Activated CD4-positive, alpha-beta T cell treated with anti-CD3 and anti-CD28 coated beads, Interleukin-2, amount 10 ng/mL, durations not matched to agents 24 days and 14 days (primary cell): ENCODE measurements around the gene LDB3. TPM values are rescaled to one million over a fixed set of nuclear protein-coding genes. Genes with fewer than 3 reads are reported as not detected.
"Not testable (repeated sequence)": the region's sequence is repeated elsewhere in the genome, so short reads cannot be mapped to it uniquely, and the experiment has no call there.

Source experiments
- DNase-seq: peaks from one replicate; pipeline ENCODE4 v3.0.0; 2022
- H3K27ac Mint-ChIP-seq: one replicate; pipeline ENCODE4 v1.8.0; 2022; ENCODE audit warnings: mild to moderate bottlenecking, mixed read lengths
- H3K27me3 Mint-ChIP-seq: one replicate; pipeline ENCODE4 v1.8.0; 2022; ENCODE audit warnings: mixed read lengths
- H3K36me3 Mint-ChIP-seq: one replicate; pipeline ENCODE4 v1.8.0; 2022; ENCODE audit warnings: low read depth, mild to moderate bottlenecking, mixed read lengths
- H3K4me1 Mint-ChIP-seq: one replicate; pipeline ENCODE4 v1.8.0; 2021; ENCODE audit warnings: mixed read lengths
- H3K4me3 Mint-ChIP-seq: one replicate; pipeline ENCODE4 v1.8.0; 2022; ENCODE audit warnings: mild to moderate bottlenecking, moderate library complexity, mixed read lengths
- H3K9me3 Mint-ChIP-seq: one replicate; pipeline ENCODE4 v1.8.0; 2021; ENCODE audit warnings: mixed read lengths
- intact Hi-C: fragments of 100-400 bp; cut with micrococcal nuclease; formaldehyde crosslinking; loops from one replicate; pipeline ENCODE4 v1.15.1; 2023
- total RNA-seq: library from RNA; stranded (reverse); gene quantifications from 2 replicates; pipeline ENCODE4 v1.2.3, GENCODE V29; 2022

The LDB3 gene, protein sequence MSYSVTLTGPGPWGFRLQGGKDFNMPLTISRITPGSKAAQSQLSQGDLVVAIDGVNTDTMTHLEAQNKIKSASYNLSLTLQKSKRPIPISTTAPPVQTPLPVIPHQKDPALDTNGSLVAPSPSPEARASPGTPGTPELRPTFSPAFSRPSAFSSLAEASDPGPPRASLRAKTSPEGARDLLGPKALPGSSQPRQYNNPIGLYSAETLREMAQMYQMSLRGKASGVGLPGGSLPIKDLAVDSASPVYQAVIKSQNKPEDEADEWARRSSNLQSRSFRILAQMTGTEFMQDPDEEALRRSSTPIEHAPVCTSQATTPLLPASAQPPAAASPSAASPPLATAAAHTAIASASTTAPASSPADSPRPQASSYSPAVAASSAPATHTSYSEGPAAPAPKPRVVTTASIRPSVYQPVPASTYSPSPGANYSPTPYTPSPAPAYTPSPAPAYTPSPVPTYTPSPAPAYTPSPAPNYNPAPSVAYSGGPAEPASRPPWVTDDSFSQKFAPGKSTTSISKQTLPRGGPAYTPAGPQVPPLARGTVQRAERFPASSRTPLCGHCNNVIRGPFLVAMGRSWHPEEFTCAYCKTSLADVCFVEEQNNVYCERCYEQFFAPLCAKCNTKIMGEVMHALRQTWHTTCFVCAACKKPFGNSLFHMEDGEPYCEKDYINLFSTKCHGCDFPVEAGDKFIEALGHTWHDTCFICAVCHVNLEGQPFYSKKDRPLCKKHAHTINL
- 0.07 TPM in 1 of 2 replicates, not detected in the other for total RNA-seq

DNA sequence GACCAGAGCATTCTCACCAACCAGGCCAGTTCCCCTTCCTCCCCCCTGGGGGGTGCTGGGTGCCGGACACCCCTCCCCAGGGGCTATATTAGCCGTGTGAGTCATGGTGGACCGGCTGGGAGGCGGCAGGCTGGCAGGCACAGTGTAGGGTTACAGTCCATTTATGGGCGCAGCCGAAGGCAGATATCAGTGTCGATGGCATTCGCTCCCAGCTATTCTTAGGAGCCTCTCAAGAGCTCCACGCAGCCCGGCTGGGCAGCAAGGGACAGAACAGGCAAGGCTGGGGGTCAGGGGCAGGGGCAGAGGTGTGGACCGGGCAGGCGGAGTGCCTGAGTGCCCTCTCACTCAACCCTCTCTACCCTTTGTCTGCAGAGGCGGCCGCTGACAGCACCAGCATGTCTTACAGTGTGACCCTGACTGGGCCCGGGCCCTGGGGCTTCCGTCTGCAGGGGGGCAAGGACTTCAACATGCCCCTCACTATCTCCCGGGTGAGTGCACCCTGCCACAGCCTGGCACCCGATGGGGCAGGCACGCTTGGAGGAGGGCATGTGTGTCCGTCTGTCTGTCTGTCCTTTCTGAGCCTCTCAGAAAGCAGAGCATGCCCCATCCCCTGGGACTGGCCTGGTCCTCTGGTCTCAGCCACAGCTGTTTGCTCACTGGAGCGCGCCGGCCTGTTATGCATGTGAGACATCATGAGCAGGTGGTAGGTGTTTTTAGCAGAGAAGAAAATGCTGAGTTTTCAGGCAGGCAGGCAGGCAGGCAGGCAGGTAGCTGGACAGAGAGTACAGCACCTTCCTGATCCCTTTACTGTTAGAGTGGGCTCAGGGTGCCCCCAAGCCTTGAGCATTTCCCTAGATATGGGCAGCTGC lies at the start of gene LDB3:
LDB3 (plus strand) TSS at position 215 of the 869 bp plus-strand sequence; CDS start at position 396, 181 bp downstream.
- intact Hi-C loops, result no loop called here
- no peak within 1 kb of the TSS for H3K27ac Mint-ChIP-seq
- H3K9me3 Mint-ChIP-seq, result no peaks in the 10 kb centered on the region
- no peaks in the 10 kb centered on the region for H3K36me3 Mint-ChIP-seq
- no peaks in the 10 kb centered on the region for H3K4me1 Mint-ChIP-seq
- DNase-seq, result no peak
- no peak within 1 kb of the TSS for H3K4me3 Mint-ChIP-seq
- H3K27me3 Mint-ChIP-seq, result no peaks in the 10 kb centered on the region

DNA sequence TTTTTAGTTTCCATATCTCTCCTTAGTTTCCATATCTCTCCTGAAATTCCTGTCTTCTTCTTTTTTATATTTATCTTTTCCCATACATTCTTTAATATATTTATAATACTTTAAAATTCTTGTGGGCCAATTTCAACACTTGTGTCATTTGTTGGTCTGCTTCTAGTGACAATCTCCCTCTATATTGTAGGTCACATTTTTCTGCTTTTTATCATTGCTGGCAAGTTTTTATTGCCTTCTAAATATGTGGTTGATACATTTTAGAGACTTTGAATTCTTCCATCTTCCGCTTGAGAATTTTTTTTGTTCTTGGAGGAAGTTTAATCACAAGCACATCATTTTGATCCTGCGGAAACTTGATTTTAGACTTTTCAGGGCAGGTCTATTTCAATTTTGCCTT lies 40.0 kb upstream of the LDB3 start:
- Mint-ChIP-seq H3K27me3 (peaks cover 41% of the 10 kb centered on the region), H3K27ac (no peak overlapping the region)

DNA sequence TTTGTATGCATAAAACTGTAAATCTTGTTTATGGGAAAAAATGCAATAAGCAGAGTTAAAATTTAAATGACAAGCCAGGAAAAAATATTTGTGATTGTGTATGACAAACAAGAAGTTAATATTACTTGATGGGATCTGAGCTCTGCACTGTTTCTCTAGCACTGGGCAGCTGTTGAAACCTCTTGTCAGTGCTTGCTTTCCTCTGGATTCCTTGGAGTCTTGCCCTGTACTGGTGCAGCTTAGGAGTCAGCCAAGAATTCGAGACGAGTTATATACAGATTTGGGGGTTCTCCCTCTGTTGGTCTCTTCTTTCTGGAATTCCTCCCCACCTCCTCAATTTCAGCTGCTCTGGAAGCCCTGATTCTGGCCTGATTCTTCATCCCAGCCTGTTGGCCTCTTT lies 38.2 kb upstream of the LDB3 start:
- intact Hi-C loops, result no loop called here
- no peak for DNase-seq
- H3K36me3 Mint-ChIP-seq, result no peaks in the 10 kb centered on the region
- H3K4me3 Mint-ChIP-seq, result no peak overlapping the region
- no peaks in the 10 kb centered on the region for H3K4me1 Mint-ChIP-seq
- peaks cover 52% of the 10 kb centered on the region for H3K27me3 Mint-ChIP-seq
- no peaks in the 10 kb centered on the region for H3K9me3 Mint-ChIP-seq
- H3K27ac Mint-ChIP-seq, result no peak overlapping the region

More for the DNA sequence above, 40.0 kb upstream of the LDB3 start:
- H3K9me3 Mint-ChIP-seq, result no peaks in the 10 kb centered on the region
- H3K36me3 Mint-ChIP-seq, result no peaks in the 10 kb centered on the region
- no peak for DNase-seq
- H3K4me1 Mint-ChIP-seq, result no peaks in the 10 kb centered on the region
- H3K4me3 Mint-ChIP-seq, result no peak overlapping the region
- intact Hi-C loops, result no loop called here

DNA sequence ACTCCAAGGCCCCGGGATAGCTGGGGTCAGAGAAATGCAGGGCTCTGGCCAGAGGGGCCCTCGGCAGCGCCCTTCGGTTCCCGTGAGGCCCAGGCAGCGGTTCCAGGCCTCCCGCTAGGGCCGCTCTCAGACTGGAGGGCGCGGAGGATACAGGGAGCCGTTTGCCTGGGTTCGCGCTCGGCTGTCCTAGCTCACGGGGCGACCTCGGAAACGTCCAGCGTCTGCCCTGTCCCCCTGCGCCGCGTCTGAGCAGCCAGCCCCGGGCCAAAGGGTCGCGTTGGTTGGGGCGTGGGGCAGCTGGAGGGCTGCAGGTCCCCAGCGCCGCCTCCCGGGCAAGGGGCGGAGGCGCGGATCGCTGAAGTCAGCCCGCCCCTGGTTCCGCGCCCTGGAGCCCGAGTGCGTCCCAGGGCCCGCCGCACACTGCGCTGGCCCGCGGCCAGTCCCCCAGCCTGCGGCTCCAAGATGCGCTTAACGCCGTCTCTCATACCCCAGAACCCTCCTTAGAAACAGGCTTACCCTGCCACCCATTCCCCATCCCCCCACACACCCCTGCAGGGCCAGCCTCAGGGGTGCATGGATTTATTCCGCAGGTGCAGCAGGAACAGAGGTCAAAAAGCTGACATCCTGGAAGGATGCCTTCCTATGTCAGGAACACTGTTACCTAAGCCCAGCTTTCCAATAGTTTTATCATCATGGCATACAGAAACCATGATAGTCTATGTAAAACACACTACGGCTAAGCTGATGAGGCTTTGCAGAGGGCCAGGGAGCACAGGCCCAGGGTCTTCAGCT lies 36.1 kb upstream of the LDB3 start:
- peaks cover 57% of the 10 kb centered on the region for H3K27me3 Mint-ChIP-seq
- no peaks in the 10 kb centered on the region for H3K9me3 Mint-ChIP-seq
- H3K36me3 Mint-ChIP-seq, result no peaks in the 10 kb centered on the region
- H3K4me3 Mint-ChIP-seq, result no peak overlapping the region
- DNase-seq, result peak; percentile 53
- H3K27ac Mint-ChIP-seq, result no peak overlapping the region
- intact Hi-C loops, result no loop called here
- H3K4me1 Mint-ChIP-seq, result no peaks in the 10 kb centered on the region

DNA sequence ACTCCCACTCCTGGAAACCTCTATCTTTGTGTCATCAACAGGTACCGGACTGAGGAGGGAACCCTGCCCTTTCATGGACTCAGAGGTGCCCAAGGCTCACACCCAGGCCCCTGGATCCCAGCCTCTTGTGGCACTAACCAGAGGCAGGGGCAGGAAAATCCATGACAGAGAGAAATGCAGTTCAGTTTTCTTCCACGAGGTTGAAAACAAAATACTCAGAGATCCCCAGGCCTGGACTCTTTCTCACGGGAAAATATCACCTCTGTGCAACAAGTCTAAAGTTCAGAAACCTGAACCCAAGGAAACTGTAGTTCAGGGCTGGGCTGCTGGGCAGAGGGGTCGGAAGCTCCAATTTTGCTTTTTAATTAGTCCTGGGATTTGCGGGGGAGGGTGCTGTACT lies 35.4 kb upstream of the LDB3 start:
- DNase-seq, result no peak
- Mint-ChIP-seq H3K9me3 (no peaks in the 10 kb centered on the region), H3K36me3 (no peaks in the 10 kb centered on the region), H3K27me3 (peaks cover 58% of the 10 kb centered on the region), H3K4me3 (no peak overlapping the region), H3K4me1 (no peaks in the 10 kb centered on the region), H3K27ac (no peak overlapping the region)
- intact Hi-C loops, result no loop called here

DNA sequence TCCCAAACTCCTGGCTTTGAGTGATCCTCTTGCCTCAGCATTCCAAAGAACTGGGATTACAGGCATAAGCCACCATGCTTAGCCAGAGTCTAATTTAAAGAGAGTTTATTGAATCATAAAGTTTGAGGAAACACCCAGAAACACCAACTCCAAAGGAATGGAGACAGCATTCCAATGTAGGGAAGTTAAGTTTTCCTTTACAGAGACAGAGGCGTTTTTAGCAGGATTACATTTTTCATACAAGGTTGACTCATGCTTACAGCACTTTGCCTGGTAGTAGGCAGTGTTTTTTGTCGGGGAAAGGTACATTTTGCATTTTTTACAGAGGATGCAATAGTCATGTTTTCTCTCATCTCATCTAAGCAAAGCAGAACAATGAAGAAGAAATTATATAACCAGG lies 32.9 kb upstream of the LDB3 start:
- H3K36me3 Mint-ChIP-seq, result no peaks in the 10 kb centered on the region

DNA sequence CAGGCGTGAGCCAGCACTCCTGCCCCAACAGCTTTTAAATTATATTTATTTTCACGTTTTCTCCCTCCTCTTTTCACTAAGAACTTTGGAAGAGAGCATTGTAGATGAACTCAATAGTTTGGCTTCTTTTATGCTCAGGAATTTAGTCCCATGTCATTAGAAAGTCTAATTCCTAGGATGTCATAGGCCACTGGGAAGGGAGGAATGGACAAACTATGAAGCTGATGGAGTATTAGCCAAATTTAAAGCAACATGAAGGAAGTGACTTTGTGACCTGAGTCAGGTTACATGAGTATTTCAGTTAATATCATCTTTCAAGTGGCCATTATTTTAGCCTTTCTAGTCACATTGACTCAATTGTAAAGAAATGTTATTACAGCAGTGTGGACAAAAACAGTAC lies 32.0 kb upstream of the LDB3 start:
- no peaks in the 10 kb centered on the region for H3K4me1 Mint-ChIP-seq
- peaks cover 57% of the 10 kb centered on the region for H3K27me3 Mint-ChIP-seq

More for the DNA sequence above, 32.9 kb upstream of the LDB3 start:
- no peak overlapping the region for H3K27ac Mint-ChIP-seq
- H3K27me3 Mint-ChIP-seq, result peaks cover 61% of the 10 kb centered on the region
- no peaks in the 10 kb centered on the region for H3K4me1 Mint-ChIP-seq
- H3K9me3 Mint-ChIP-seq, result no peaks in the 10 kb centered on the region
- no peak for DNase-seq
- intact Hi-C loops, result no loop called here
- H3K4me3 Mint-ChIP-seq, result no peak overlapping the region

DNA sequence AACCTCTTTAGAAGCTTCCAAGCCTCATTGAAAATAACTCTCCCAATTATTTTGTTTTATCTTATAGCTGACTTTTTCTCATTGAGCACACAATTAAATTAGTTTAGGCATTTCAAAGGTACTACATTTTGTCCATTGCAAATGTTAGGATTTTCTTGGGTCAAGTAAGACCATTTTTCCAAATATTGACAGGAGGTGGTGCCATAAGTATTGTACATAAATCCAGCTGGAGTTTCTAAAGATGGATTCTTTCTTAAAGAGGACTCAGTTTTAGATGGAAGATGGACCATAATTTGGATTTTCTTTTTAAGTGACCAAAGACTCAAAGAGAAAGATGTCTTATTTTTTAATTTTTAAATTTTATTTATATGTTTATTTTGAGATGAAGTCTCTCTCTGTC lies 26.3 kb upstream of the LDB3 start:
- DNase-seq, result no peak
- peaks cover 28% of the 10 kb centered on the region for H3K27me3 Mint-ChIP-seq
- no peak overlapping the region for H3K27ac Mint-ChIP-seq
- peaks cover 10% of the 10 kb centered on the region for H3K4me1 Mint-ChIP-seq
- intact Hi-C loops, result no loop called here
- no peaks in the 10 kb centered on the region for H3K36me3 Mint-ChIP-seq
- H3K9me3 Mint-ChIP-seq, result peaks cover 6% of the 10 kb centered on the region
- no peak overlapping the region for H3K4me3 Mint-ChIP-seq

More for the DNA sequence above, 32.0 kb upstream of the LDB3 start:
- Mint-ChIP-seq H3K27ac (no peak overlapping the region), H3K4me3 (no peak overlapping the region), H3K9me3 (no peaks in the 10 kb centered on the region), H3K36me3 (no peaks in the 10 kb centered on the region)
- intact Hi-C loops, result no loop called here
- no peak for DNase-seq

DNA sequence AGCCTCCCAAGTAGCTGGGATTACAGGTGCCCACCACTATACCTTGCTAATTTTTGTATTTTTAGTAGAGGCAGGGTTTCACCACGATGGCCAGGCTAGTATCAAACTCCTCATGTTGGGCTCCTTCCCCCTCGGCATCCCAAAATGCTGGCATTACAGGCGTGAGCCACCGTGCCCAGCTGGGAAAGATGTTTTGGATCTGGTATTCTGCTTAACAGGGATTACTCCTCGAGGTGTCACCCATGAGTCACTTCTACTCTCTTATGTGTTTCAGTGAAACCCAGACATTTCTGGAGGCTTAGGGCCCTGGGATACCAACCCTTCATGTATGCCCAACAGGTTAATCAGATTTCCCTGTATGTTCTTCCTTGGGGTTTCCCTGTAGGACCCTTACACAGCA lies 25.8 kb upstream of the LDB3 start:
- no peak for DNase-seq
- Mint-ChIP-seq H3K27me3 (peaks cover 24% of the 10 kb centered on the region), H3K27ac (no peak overlapping the region), H3K9me3 (peaks cover 6% of the 10 kb centered on the region), H3K36me3 (no peaks in the 10 kb centered on the region), H3K4me1 (peaks cover 10% of the 10 kb centered on the region), H3K4me3 (no peak overlapping the region)
- intact Hi-C loops, result no loop called here

DNA sequence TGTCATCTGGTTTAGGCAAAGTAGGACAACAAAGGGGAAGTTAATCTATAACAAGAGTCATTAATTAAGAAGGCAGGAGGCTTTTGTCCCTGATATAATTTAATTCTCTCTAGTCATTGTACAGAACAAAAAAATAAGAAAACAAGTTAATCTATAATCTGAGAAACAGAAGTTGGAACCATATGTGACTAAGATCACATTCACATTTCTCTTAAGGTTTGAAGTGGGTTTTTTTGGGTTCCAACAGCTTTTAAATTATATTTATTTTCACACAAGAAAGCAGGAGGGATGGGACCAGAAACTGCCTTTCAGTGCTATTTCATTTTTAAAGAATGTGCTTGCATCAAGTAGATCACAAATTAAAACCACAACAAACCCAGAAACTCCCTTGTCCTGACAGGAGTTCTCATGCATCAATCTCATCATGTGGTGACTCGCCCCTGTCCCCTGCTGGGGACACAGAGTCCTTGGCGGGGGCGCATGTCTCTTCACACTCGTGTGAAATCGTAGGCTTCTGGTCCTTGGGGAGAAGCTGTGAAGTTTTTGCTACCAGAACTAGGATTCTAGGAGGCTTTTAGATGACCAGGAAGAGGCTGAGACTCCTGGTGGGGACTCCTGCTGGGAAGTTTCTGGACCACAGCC lies 24.0 kb upstream of the LDB3 start:
- intact Hi-C loops, result no loop called here
- H3K27me3 Mint-ChIP-seq, result peaks cover 14% of the 10 kb centered on the region
- H3K36me3 Mint-ChIP-seq, result no peaks in the 10 kb centered on the region
- H3K27ac Mint-ChIP-seq, result no peak overlapping the region
- DNase-seq, result no peak
- peaks cover 6% of the 10 kb centered on the region for H3K9me3 Mint-ChIP-seq
- H3K4me1 Mint-ChIP-seq, result peaks cover 10% of the 10 kb centered on the region
- H3K4me3 Mint-ChIP-seq, result no peak overlapping the region

DNA sequence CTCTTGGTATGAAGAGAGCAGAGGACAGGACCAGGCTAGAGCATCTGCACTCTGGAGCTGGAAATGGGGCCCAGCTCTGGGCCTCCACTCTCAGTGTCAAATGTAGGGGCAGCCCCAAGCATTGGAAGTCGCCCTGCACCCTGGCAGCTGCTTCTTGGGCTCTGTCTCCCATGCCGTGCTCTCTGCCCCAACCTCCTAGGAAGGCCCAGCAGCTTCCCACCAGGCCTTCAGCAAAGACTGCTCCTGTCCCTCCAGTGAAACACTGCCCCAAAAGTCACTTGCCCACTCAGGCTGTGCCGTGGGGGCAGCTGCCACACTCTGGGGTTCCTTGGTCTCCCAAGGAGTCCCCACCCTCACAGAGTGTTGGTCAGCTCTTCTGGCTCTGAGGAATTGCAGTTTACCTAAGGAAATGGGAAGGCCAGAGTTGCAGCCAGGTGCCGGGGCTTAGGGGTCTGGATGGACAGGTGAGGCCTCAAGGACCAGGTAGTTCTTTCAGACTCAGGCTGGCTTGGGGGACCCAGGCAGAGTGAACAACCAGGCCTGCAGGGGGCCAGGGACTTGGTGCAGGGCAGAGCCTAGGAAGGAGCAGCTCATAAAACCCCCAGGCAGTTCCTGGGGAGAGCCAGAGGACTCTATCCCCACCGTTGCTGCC lies 23.4 kb upstream of the LDB3 start:
- intact Hi-C loops, result no loop called here
- Mint-ChIP-seq H3K27me3 (peaks cover 12% of the 10 kb centered on the region), H3K4me1 (peaks cover 10% of the 10 kb centered on the region), H3K36me3 (no peaks in the 10 kb centered on the region), H3K4me3 (no peak overlapping the region), H3K9me3 (peaks cover 6% of the 10 kb centered on the region), H3K27ac (no peak overlapping the region)
- DNase-seq, result no peak

DNA sequence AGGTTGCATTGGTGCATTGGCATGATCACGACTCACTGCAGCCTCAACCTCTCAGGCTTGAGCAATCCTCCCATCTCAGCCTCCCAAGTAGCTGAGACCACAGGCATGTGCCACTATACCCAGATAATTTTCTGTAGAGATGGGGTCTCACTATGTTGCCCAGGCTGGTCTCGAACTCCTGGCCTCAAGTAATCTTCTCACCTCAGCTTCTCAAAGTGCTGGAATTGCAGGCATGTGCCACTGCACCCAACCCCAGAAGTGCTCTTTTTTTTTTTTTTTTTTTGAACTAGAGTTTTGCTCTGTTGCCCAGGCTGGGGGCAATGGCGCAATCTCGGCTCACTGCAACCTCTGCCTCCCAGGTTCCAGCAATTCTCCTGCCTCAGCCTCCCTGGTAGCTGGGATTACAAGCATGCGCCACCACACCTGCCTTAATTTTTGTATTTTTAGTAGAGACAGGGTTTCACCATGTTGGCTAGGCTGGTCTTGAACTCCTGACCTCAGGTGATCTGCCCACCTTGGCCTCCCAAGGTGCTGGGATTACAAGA lies 22.6 kb upstream of the LDB3 start:
- H3K9me3 Mint-ChIP-seq, H3K27me3 Mint-ChIP-seq, DNase-seq, H3K4me3 Mint-ChIP-seq, H3K36me3 Mint-ChIP-seq, intact Hi-C loops, H3K27ac Mint-ChIP-seq: not testable (repeated sequence)
- H3K4me1 Mint-ChIP-seq, result peaks cover 10% of the 10 kb centered on the region
